ENCODE data around the gene CD81. TPM values are rescaled to one million over a fixed set of nuclear protein-coding genes. Genes with fewer than 3 reads are reported as not detected.

Gene CD81
- total and polyA plus RNA-seq, 2 donors (not counting 1 experiment from before 2014, with no cell fraction given), result 438 to 611 TPM

DNA sequence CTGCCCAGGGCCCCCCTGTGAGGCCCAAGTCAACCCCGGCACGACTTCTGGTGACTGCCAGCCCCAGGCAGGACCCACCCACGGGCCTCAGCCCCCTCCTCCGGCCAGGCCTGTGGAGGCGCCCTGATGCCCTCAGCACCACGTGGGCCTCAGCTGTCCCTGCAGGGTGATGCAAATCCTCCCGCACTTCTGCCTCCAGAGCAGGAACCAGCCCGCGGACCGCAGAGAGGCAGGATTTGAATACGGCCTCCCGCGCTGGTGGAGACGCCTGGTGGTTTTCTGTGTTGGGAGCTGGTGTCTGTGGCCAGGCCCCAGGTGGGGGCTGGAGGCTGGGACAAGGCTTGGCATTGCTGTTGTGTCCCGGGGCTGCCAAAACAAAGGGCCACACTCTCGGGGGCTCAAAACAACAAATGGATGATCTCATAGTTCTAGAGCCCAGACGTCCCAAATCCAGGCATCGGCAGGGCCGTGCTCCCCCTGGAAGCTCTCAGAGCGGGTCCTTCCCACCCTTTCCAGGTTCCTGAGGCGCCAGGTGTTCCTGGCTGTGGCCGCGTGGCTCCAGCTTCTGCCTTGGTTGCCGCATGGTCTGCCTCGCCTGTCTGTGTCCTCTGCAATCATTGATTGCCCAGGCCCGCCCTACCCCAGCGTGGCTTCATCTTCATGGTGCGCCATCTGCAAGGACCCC, 47.8 kb downstream of the CD81 start:
- TF ChIP-seq, protein P1, sequence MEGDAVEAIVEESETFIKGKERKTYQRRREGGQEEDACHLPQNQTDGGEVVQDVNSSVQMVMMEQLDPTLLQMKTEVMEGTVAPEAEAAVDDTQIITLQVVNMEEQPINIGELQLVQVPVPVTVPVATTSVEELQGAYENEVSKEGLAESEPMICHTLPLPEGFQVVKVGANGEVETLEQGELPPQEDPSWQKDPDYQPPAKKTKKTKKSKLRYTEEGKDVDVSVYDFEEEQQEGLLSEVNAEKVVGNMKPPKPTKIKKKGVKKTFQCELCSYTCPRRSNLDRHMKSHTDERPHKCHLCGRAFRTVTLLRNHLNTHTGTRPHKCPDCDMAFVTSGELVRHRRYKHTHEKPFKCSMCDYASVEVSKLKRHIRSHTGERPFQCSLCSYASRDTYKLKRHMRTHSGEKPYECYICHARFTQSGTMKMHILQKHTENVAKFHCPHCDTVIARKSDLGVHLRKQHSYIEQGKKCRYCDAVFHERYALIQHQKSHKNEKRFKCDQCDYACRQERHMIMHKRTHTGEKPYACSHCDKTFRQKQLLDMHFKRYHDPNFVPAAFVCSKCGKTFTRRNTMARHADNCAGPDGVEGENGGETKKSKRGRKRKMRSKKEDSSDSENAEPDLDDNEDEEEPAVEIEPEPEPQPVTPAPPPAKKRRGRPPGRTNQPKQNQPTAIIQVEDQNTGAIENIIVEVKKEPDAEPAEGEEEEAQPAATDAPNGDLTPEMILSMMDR (conservative IDR thresholded peaks at IDR 0.05 in 1 of 2, IDR thresholded peaks at IDR 0.05 in 1 of 2; ENCODE audit: low read depth in 1 of 2, low read length in 2 of 2), result no peak
- no peak for TF ChIP-seq EZH2 (IDR thresholded peaks at IDR 0.05; ENCODE audit: low read length, missing control alignments)
- Histone ChIP-seq H3K27me3 (ENCODE audit: control insufficient read depth, insufficient read depth, low read length) (no peaks in the 10 kb centered on the region), H3K4me3 (replicated peaks in 1 of 4; ENCODE audit: control extremely low read depth in 1 of 4, insufficient read depth in 1 of 4, low read depth in 3 of 4, low read length in 4 of 4) (no peak overlapping the region), H3K4me1 (ENCODE audit: control insufficient read depth, extremely low read depth, insufficient read depth, low read length) (no peaks in the 10 kb centered on the region), H2AFZ (ENCODE audit: low read length) (no peak overlapping the region), H3K27ac (ENCODE audit: insufficient read depth, low read length) (no peak overlapping the region), H3K9ac (ENCODE audit: insufficient read depth, low read length) (no peak overlapping the region), H3K36me3 (ENCODE audit: control insufficient read depth, insufficient read depth, low read length) (no peaks in the 10 kb centered on the region), H4K20me1 (ENCODE audit: control insufficient read depth, extremely low read depth, insufficient read depth, low read length) (no peaks in the 10 kb centered on the region), H3K79me2 (ENCODE audit: control insufficient read depth, insufficient read depth, low read length) (no peaks in the 10 kb centered on the region), H3K9me3 (ENCODE audit: control insufficient read depth, insufficient read depth, low read depth, low read length) (no peaks in the 10 kb centered on the region), H3K4me2 (ENCODE audit: extremely low read depth, insufficient read depth, low read length) (no peak overlapping the region)
- DNase-seq (ENCODE audit: low read depth in 2 of 2), result no peak

GRCh38 chr11:2425506-2425905, 48.4 kb downstream of the CD81 start:
- H2AFZ ChIP-seq (ENCODE audit: low read length), result no peak overlapping the region
- DNase-seq (ENCODE audit: low read depth in 2 of 2), result no peak
- H3K36me3 ChIP-seq (ENCODE audit: control insufficient read depth, insufficient read depth, low read length), result no peaks in the 10 kb centered on the region
- no peaks in the 10 kb centered on the region for H3K27me3 ChIP-seq (ENCODE audit: control insufficient read depth, insufficient read depth, low read length)
- no peak overlapping the region for H3K27ac ChIP-seq (ENCODE audit: insufficient read depth, low read length)
- H3K4me2 ChIP-seq (ENCODE audit: extremely low read depth, insufficient read depth, low read length), result no peak overlapping the region
- no peaks in the 10 kb centered on the region for H3K79me2 ChIP-seq (ENCODE audit: control insufficient read depth, insufficient read depth, low read length)
- H3K4me1 ChIP-seq (ENCODE audit: control insufficient read depth, extremely low read depth, insufficient read depth, low read length), result no peaks in the 10 kb centered on the region
- TF ChIP-seq, protein P1 (conservative IDR thresholded peaks at IDR 0.05 in 1 of 2, IDR thresholded peaks at IDR 0.05 in 1 of 2; ENCODE audit: low read depth in 1 of 2, low read length in 2 of 2), result no peak
- TF ChIP-seq EZH2 (IDR thresholded peaks at IDR 0.05; ENCODE audit: low read length, missing control alignments), result no peak
- no peaks in the 10 kb centered on the region for H3K9me3 ChIP-seq (ENCODE audit: control insufficient read depth, insufficient read depth, low read depth, low read length)
- no peaks in the 10 kb centered on the region for H4K20me1 ChIP-seq (ENCODE audit: control insufficient read depth, extremely low read depth, insufficient read depth, low read length)
- no peak overlapping the region for H3K4me3 ChIP-seq (replicated peaks in 1 of 4; ENCODE audit: control extremely low read depth in 1 of 4, insufficient read depth in 1 of 4, low read depth in 3 of 4, low read length in 4 of 4)
- no peak overlapping the region for H3K9ac ChIP-seq (ENCODE audit: insufficient read depth, low read length)

GRCh38 chr11:2426221-2426620, 49.1 kb downstream of the CD81 start:
- no peaks in the 10 kb centered on the region for H3K79me2 ChIP-seq (ENCODE audit: control insufficient read depth, insufficient read depth, low read length)
- H2AFZ ChIP-seq (ENCODE audit: low read length), result no peak overlapping the region
- TF ChIP-seq, protein P1 (conservative IDR thresholded peaks at IDR 0.05 in 1 of 2, IDR thresholded peaks at IDR 0.05 in 1 of 2; ENCODE audit: low read depth in 1 of 2, low read length in 2 of 2), result no peak
- TF ChIP-seq EZH2 (IDR thresholded peaks at IDR 0.05; ENCODE audit: low read length, missing control alignments), result no peak
- H3K36me3 ChIP-seq (ENCODE audit: control insufficient read depth, insufficient read depth, low read length), result no peaks in the 10 kb centered on the region
- no peaks in the 10 kb centered on the region for H4K20me1 ChIP-seq (ENCODE audit: control insufficient read depth, extremely low read depth, insufficient read depth, low read length)
- no peaks in the 10 kb centered on the region for H3K27me3 ChIP-seq (ENCODE audit: control insufficient read depth, insufficient read depth, low read length)
- no peaks in the 10 kb centered on the region for H3K4me1 ChIP-seq (ENCODE audit: control insufficient read depth, extremely low read depth, insufficient read depth, low read length)
- DNase-seq (ENCODE audit: low read depth in 2 of 2), result no peak
- no peak overlapping the region for H3K9ac ChIP-seq (ENCODE audit: insufficient read depth, low read length)
- H3K4me3 ChIP-seq (replicated peaks in 1 of 4; ENCODE audit: control extremely low read depth in 1 of 4, insufficient read depth in 1 of 4, low read depth in 3 of 4, low read length in 4 of 4), result no peak overlapping the region
- no peak overlapping the region for H3K27ac ChIP-seq (ENCODE audit: insufficient read depth, low read length)
- no peak overlapping the region for H3K4me2 ChIP-seq (ENCODE audit: extremely low read depth, insufficient read depth, low read length)
- H3K9me3 ChIP-seq (ENCODE audit: control insufficient read depth, insufficient read depth, low read depth, low read length), result no peaks in the 10 kb centered on the region
